Measurements from ENCODE around the gene ARHGAP33.

DNA sequence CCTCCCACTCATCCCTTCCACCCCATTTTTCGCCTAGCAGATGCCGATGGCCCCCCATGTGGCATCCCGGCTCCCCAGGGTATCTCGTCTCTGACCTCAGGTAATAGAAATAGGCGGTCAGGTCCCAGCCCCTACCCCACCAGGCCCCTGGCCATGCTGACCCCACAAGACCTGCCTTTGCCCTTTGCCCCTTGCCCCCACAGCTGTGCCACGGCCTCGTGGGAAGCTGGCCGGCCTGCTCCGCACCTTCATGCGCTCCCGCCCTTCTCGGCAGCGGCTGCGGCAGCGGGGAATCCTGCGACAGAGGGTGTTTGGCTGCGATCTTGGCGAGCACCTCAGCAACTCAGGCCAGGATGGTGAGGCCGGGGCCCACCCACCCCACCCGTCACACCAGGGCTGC lies 5.4 kb downstream of the ARHGAP33 start:
- TF ChIP-seq EZH2 (IDR thresholded peaks at IDR 0.05; ENCODE audit: borderline replicate concordance, insufficient read depth, low read length, poor library complexity, severe bottlenecking) (no peak), EP300 (conservative IDR thresholded peaks at IDR 0.05; ENCODE audit: poor library complexity, severe bottlenecking) (no peak), POLR2AphosphoS5 (IDR thresholded peaks at IDR 0.05) (no peak), MXI1 (conservative IDR thresholded peaks at IDR 0.05; ENCODE audit: poor library complexity, severe bottlenecking) (no peak)
- TF ChIP-seq, protein P1, sequence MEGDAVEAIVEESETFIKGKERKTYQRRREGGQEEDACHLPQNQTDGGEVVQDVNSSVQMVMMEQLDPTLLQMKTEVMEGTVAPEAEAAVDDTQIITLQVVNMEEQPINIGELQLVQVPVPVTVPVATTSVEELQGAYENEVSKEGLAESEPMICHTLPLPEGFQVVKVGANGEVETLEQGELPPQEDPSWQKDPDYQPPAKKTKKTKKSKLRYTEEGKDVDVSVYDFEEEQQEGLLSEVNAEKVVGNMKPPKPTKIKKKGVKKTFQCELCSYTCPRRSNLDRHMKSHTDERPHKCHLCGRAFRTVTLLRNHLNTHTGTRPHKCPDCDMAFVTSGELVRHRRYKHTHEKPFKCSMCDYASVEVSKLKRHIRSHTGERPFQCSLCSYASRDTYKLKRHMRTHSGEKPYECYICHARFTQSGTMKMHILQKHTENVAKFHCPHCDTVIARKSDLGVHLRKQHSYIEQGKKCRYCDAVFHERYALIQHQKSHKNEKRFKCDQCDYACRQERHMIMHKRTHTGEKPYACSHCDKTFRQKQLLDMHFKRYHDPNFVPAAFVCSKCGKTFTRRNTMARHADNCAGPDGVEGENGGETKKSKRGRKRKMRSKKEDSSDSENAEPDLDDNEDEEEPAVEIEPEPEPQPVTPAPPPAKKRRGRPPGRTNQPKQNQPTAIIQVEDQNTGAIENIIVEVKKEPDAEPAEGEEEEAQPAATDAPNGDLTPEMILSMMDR (IDR thresholded peaks at IDR 0.05; ENCODE audit: poor library complexity, severe bottlenecking), result no peak
- TF ChIP-seq, protein P2, sequence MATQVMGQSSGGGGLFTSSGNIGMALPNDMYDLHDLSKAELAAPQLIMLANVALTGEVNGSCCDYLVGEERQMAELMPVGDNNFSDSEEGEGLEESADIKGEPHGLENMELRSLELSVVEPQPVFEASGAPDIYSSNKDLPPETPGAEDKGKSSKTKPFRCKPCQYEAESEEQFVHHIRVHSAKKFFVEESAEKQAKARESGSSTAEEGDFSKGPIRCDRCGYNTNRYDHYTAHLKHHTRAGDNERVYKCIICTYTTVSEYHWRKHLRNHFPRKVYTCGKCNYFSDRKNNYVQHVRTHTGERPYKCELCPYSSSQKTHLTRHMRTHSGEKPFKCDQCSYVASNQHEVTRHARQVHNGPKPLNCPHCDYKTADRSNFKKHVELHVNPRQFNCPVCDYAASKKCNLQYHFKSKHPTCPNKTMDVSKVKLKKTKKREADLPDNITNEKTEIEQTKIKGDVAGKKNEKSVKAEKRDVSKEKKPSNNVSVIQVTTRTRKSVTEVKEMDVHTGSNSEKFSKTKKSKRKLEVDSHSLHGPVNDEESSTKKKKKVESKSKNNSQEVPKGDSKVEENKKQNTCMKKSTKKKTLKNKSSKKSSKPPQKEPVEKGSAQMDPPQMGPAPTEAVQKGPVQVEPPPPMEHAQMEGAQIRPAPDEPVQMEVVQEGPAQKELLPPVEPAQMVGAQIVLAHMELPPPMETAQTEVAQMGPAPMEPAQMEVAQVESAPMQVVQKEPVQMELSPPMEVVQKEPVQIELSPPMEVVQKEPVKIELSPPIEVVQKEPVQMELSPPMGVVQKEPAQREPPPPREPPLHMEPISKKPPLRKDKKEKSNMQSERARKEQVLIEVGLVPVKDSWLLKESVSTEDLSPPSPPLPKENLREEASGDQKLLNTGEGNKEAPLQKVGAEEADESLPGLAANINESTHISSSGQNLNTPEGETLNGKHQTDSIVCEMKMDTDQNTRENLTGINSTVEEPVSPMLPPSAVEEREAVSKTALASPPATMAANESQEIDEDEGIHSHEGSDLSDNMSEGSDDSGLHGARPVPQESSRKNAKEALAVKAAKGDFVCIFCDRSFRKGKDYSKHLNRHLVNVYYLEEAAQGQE (IDR thresholded peaks at IDR 0.05; ENCODE audit: borderline replicate concordance), result no peak
